Activated effector memory CD4-positive, alpha-beta T cell treated with Interleukin-2 at 50 U/mL for 16 hours (primary cell): Measurements from ENCODE around the gene DRD3.
A peak's percentile ranks its signal among the peaks of the same experiment; 100 is the strongest.

ENCODE experiments used
- DNase-seq: peaks from one replicate; pipeline ENCODE4 v3.0.0-alpha.2; 2020

The DRD3 gene

GRCh38 chr3:114178770-114179368, at the start of gene DRD3:
Gene DRD3, minus strand, starts transcription at chr3:114179052. Its CDS starts 7,060 bp downstream, at chr3:114171992.
- no peak for DNase-seq

- no peak for DNase-seq
Measured at GRCh38 chr3:114227076-114227475, 48.2 kb upstream of the DRD3 start.

GRCh38 chr3:114226313-114226712, 47.5 kb upstream of the DRD3 start:
- DNase-seq, result no peak

- no peak for DNase-seq
Measured at GRCh38 chr3:114223143-114223542, 44.3 kb upstream of the DRD3 start.

GRCh38 chr3:114221881-114222264, 43.0 kb upstream of the DRD3 start:
- DNase-seq, result no peak

- DNase-seq, result peak; percentile 52
Measured at GRCh38 chr3:114221165-114221880, 42.5 kb upstream of the DRD3 start.

- DNase-seq, result no peak
Measured at GRCh38 chr3:114219741-114220140, 40.9 kb upstream of the DRD3 start.

DNA sequence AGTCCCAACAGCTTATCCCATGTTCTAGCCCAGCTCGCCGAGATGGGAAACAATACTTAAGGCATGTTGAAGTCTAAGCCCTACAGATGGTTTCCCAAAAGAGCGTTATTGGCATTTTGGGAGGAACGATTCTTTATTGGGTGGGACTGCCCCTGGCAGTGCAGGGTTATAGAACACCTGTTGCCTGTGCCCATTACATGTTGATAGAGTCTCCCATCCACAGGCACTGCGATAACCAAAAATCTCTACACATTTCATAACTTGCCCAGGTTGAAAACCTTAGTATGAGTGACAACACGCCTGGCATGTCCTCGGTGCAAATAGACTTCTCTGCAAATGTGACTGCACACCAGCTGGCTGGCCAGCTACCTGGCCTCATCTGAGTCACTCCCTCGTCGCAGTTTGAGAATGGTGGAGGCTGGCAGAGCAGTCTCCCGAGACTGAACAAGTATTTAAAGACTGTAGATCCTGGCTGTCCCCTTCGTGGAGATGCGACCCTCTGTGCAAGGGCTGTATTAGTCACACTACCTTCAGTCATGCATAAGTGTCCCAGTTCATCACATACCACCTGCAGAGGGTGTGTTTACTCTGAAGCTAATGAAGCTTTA, 39.8 kb upstream of the DRD3 start:
- DNase-seq, result no peak

GRCh38 chr3:114218006-114218405, 39.2 kb upstream of the DRD3 start:
- no peak for DNase-seq

GRCh38 chr3:114217266-114217665, 38.4 kb upstream of the DRD3 start:
- DNase-seq, result no peak

DNA sequence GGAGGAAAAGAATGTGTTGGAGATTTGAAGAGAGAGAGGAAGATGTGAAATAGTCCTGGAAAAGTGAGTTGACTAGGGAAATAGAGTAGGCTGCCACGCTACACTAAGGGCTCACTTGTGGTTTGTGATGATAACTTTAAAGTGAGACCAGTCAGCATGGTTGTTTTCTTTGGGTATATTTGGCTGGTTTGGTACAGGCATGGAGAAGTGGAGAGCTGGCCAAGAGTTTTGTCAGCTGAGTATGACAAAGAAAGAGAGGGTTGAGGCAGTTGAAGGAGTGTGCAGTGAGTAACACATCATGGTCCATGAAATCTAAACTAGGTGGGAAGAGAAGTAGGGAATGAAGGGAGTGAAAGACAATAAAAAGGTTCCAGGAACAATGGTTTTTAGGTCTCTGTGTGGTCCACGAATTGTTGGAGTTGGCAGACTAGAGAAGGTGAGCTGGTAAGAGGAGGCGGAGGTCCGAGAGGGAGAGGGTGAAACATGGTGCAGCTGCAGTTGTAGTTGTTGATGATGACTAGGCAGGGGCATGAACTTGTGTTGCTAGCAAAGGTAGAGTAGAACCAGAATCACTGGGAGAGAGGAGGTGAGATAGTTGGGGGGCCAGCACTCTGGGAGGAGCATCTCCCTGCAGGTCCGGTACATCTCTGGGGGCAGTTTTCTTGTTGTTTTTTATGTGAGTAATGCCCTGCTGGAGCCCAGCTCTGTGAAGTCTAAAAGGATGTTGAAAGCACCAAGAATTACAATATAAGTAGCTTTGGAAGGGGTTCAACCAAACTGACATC, 37.5 kb upstream of the DRD3 start:
- DNase-seq, result no peak

- no peak for DNase-seq
Measured at GRCh38 chr3:114214542-114215341, 35.9 kb upstream of the DRD3 start.

DNA sequence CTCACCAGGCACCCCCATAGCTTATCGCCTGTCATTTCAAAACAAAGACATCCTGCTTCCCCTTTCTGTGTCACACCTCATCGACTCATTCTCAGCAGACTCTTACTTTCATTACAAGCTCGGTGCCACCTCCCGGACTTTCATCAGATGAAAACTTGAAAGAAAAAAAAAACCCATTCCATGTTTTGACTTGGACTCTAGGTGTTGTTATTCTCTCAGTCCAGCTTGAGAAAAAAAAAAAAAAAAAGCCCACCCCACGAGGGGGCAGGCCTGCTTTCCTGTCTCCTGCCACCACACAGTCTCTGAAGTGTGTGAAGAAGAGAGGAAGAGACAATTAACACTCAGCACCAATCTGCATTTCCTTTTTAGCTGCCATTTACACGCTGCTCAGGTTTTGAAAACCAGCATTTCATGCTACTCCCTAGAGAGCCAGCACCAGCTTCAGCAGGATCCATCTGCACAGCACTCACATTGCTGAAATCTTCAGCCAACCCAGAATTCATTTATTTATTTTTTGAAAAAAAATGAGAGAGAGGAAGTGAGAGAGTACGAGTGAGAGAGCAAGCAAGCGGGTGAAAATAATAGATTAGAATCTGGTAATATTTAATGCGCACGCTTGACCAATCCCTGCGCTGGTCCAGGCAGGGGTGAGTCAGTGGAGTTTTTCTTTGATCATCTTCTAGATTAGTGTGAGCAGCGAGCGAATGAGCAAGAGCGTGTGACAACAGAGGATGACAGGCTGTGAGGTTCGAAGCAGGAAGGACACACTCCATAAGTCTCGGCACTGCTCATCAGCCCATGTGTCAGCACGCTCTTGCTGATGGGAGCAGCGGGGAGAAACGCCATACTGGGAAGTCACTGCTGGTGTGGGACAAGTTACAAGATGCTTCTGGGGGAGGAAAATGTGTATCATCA, 35.0 kb upstream of the DRD3 start:
- DNase-seq, result peak; percentile 66

GRCh38 chr3:114213292-114213626, 34.4 kb upstream of the DRD3 start:
- no peak for DNase-seq

GRCh38 chr3:114212646-114213045, 33.8 kb upstream of the DRD3 start:
- no peak for DNase-seq

GRCh38 chr3:114207768-114208167, 28.9 kb upstream of the DRD3 start:
- DNase-seq, result no peak

- no peak for DNase-seq
Measured at GRCh38 chr3:114206342-114206741, 27.5 kb upstream of the DRD3 start.

GRCh38 chr3:114205541-114205940, 26.7 kb upstream of the DRD3 start:
- DNase-seq, result no peak

DNA sequence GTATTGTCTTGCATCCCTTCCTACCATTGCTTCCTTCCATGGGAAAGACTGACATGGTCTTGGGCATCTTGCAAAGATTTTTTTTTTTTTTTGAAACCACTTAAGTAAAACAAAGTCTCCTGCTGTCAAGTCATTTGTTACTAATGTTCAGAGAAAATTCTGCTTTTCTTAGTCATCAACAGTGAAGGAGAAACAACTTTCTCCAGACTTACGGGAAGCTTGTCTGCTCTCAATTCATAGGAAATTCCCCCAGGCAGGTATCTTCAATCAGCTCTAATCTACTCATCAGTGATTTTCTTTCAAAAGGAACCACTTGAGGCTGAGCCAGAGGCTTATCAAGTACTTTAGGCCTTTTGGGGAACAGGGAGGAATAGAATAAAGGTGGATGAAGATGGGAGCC, 15.9 kb upstream of the DRD3 start:
- no peak for DNase-seq

DNA sequence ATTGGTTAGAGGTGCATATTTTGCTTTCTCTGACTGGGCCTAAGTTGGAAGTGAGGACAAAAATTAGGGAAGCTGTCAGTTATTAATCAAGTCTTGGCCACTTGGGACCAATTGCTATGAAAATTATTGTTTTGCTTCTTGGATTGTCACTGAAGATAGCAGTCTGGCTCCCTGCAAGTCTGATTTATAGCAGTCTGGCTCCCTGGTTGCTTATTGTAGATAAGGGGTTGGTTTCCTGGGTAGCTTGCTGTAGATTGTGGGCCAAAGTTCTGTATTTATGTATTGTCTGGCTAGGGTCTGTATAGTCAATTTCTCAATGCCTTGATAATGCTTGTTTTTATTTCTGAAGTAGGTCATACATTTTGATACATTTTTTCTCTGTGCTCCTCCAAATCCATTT, 13.3 kb upstream of the DRD3 start:
- DNase-seq, result no peak

GRCh38 chr3:114186501-114186900, 7.6 kb upstream of the DRD3 start:
- DNase-seq, result no peak

DNA sequence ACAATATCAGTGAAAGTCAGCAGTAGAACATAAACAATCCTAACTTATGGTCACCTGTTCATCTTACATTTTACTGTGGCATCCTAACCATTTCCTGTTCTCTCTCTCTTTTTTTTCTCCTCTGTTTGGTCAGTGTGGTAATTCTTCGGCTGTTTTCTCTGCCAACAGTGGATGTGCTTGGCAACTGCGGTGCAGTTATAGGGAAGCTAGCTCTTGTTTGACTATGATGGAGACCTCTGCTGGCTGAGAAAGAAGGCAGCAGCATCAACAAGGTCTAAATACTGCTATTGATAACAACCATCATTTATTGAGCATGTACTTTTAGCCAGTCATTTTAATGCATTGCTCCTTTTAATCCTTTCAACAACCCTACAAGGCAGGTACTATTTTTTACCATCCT, 723 bp upstream of the DRD3 start:
- DNase-seq, result no peak
